PC-3 (cell line): ENCODE data around the gene PASK.

Experiments
- CTCF ChIP-seq: fragments of 300-600 bp; sonication (generic); conservative IDR thresholded peaks from 2 replicates; pipeline ENCODE4 v1.5.1; 2017; ENCODE audit warnings: antibody characterized with exemption, low read depth, mild to moderate bottlenecking, low read length
- EZH2 ChIP-seq: fragments of 300-600 bp; sonication (generic); IDR thresholded peaks from one replicate; pipeline ENCODE4 v1.6.1; 2017; ENCODE audit warnings: antibody characterized with exemption, mild to moderate bottlenecking, low read length; ENCODE audit not compliant: unreplicated experiment

GRCh38 chr2:241095594-241096290, 53.5 kb downstream of the PASK start:
- TF ChIP-seq EZH2 (no peak), CTCF (no peak)
